Neutrophil (primary cell): ENCODE data around the gene ATP6V1E1.

Experiments
- H3K27ac ChIP-seq: fragments of 200-600 bp; sonication (generic); 2 replicates; pipeline ENCODE4 v1.5.1; 2016; ENCODE audit warnings: mild to moderate bottlenecking, moderate library complexity
- H3K27me3 ChIP-seq: fragments of 200-600 bp; sonication (generic); 2 replicates; pipeline ENCODE4 v1.6.0; 2016; ENCODE audit warnings: mild to moderate bottlenecking
- H3K36me3 ChIP-seq: fragments of 200-600 bp; sonication (generic); 2 replicates; pipeline ENCODE4 v1.5.1; 2017
- H3K4me1 ChIP-seq, 2 experiments: fragments of 200-600 bp in 1 of 2; sonication (generic) in 1 of 2; 1 replicate in 1 of 2; 2 replicates in 1 of 2; pipeline versions ENCODE4 v1.5.1 to v1.6.1; 2013 to 2016; ENCODE audit warnings: low read depth in 1 of 2, low read length in 1 of 2, mild to moderate bottlenecking in 1 of 2, moderate library complexity in 1 of 2; ENCODE audit not compliant: control insufficient read depth in 1 of 2, insufficient read depth in 1 of 2
- H3K4me3 ChIP-seq, 2 experiments: fragments of 200-600 bp in 1 of 2; sonication (generic) in 1 of 2; 1 replicate in 1 of 2; 2 replicates in 1 of 2; pipeline ENCODE4 v1.5.1; 2013 to 2016; ENCODE audit warnings: low read depth in 1 of 2, low read length in 1 of 2, mild to moderate bottlenecking in 1 of 2, moderate library complexity in 1 of 2
- H3K9me3 ChIP-seq: fragments of 200-600 bp; sonication (generic); 2 replicates; pipeline ENCODE4 v1.5.1; 2016
- TF ChIP-seq, protein P1 (sequence below): fragments of 200-600 bp; sonication (generic); IDR thresholded peaks from 2 replicates; pipeline ENCODE4 v1.5.1; 2016; ENCODE audit warnings: antibody characterized with exemption

Gene ATP6V1E1

DNA sequence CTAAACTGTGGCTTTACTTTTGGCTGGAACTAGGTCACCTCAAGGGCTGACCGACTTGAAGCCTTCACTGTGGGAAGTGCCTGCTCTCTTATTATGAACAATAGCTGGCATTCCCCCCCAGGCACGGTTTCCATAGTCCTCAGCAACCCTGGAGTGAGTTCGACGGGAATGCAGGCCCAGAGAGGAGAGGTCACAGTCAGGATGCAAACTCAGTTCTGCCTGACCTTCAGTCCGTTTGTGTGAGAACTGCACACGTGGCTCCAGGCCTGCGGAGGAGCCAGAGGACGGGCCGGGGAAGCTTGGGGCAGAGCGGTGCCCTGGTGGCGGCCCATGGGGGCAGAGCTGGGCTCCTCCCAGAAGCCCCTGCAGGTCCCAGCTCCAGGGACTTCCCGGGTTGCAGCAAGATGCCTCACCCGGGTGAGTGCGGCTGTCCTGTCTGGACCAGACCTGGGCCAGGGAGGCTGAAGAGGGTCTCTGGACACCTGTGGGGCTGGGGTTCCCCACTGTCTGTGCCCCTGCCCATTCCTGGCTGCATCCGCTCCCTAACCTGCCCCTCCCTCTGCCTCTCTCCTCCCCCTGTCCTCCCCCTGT, 48.0 kb downstream of the ATP6V1E1 start:
- H3K4me1 ChIP-seq = no peaks in the 10 kb centered on the region
- TF ChIP-seq, protein P1, sequence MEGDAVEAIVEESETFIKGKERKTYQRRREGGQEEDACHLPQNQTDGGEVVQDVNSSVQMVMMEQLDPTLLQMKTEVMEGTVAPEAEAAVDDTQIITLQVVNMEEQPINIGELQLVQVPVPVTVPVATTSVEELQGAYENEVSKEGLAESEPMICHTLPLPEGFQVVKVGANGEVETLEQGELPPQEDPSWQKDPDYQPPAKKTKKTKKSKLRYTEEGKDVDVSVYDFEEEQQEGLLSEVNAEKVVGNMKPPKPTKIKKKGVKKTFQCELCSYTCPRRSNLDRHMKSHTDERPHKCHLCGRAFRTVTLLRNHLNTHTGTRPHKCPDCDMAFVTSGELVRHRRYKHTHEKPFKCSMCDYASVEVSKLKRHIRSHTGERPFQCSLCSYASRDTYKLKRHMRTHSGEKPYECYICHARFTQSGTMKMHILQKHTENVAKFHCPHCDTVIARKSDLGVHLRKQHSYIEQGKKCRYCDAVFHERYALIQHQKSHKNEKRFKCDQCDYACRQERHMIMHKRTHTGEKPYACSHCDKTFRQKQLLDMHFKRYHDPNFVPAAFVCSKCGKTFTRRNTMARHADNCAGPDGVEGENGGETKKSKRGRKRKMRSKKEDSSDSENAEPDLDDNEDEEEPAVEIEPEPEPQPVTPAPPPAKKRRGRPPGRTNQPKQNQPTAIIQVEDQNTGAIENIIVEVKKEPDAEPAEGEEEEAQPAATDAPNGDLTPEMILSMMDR = no peak
- H3K27ac ChIP-seq = no peak overlapping the region
- no peaks in the 10 kb centered on the region for H3K36me3 ChIP-seq
- no peak overlapping the region for H3K4me3 ChIP-seq
- no peaks in the 10 kb centered on the region for H3K9me3 ChIP-seq
- no peaks in the 10 kb centered on the region for H3K27me3 ChIP-seq

DNA sequence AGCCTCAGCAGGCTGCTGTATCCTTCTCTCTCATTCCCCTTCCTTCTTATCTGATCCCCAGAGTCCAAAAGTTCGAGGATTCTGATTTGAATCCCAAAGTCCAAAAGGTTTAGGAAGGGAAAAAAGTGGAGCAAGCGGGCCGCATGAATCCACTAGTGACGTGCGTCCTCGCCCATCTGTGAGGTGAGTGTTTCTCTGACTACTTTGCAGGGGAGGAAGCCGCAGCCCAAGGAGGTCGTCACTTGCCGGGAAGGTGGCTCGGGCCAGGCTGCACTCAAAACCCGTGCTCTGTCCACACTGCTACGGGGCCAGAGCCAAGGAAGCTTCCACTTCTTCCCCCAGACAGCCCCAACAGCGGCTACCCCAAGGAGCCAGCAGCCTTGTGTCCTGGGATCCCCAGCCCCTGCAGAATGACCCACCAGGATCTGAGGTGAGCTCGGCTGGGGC, 49.0 kb downstream of the ATP6V1E1 start:
- H3K36me3 ChIP-seq = no peaks in the 10 kb centered on the region
- no peak overlapping the region for H3K27ac ChIP-seq
- H3K4me1 ChIP-seq = no peaks in the 10 kb centered on the region
- TF ChIP-seq, protein P1 = no peak
- no peak overlapping the region for H3K4me3 ChIP-seq
- no peaks in the 10 kb centered on the region for H3K27me3 ChIP-seq
- H3K9me3 ChIP-seq = no peaks in the 10 kb centered on the region

GRCh38 chr22:17578136-17578754, 50.3 kb downstream of the ATP6V1E1 start:
- Histone ChIP-seq H3K9me3 (no peaks in the 10 kb centered on the region), H3K4me3 (no peak overlapping the region), H3K4me1 (no peaks in the 10 kb centered on the region), H3K27ac (no peak overlapping the region), H3K27me3 (no peaks in the 10 kb centered on the region), H3K36me3 (no peaks in the 10 kb centered on the region)
- TF ChIP-seq, protein P1 = no peak

DNA sequence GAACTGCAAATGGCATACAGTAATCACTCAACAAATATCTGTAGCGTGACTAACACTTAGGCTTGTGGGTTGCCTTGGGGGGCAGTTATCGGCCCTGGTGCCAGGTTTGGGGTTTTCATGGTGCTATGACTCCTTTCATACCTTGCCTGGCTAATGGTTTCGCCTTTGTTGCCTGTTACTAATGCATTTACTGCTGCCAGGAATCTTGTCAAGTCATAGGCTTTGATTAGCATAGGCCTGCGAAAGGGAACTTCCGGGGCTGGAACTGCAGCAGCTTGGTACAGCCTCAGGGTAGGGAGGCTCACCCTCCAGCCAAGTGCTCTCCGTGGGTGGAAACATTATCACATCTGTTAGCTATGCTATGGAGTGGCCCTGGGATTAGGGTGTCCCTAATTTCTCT, 52.1 kb downstream of the ATP6V1E1 start:
- Histone ChIP-seq H3K27me3 (no peaks in the 10 kb centered on the region), H3K9me3 (no peaks in the 10 kb centered on the region), H3K27ac (no peak overlapping the region), H3K36me3 (no peaks in the 10 kb centered on the region), H3K4me1 (no peaks in the 10 kb centered on the region), H3K4me3 (no peak overlapping the region)
- TF ChIP-seq, protein P1 = no peak

- no peak overlapping the region for H3K27ac ChIP-seq
- H3K9me3 ChIP-seq = no peaks in the 10 kb centered on the region
- H3K4me3 ChIP-seq = no peak overlapping the region
- TF ChIP-seq, protein P1 = no peak
- H3K36me3 ChIP-seq = no peaks in the 10 kb centered on the region
- H3K27me3 ChIP-seq = no peaks in the 10 kb centered on the region
- H3K4me1 ChIP-seq = no peaks in the 10 kb centered on the region
Measured at GRCh38 chr22:17575681-17576080, 52.9 kb downstream of the ATP6V1E1 start.
